DOHH2 (cell line): ENCODE measurements around the gene CLEC7A.

Source experiments
- EZH2phosphoT487 ChIP-seq: fragments of 200-600 bp; sonication (generic); IDR thresholded peaks from 2 replicates; pipeline ENCODE4 v1.6.1; 2017; ENCODE audit warnings: borderline replicate concordance, mild to moderate bottlenecking, antibody characterized with exemption, low read length, moderate library complexity, mixed read lengths
- TF ChIP-seq, protein P1 (sequence below): fragments of 200-600 bp; sonication (generic); IDR thresholded peaks from one replicate; pipeline ENCODE4 v1.5.1; 2014; ENCODE audit warnings: antibody characterized with exemption, mild to moderate bottlenecking, low read depth, low read length; ENCODE audit not compliant: poor library complexity, severe bottlenecking

GRCh38 chr12:10082117-10082874 is 47.7 kb downstream of the CLEC7A start:
- TF ChIP-seq, protein P1, sequence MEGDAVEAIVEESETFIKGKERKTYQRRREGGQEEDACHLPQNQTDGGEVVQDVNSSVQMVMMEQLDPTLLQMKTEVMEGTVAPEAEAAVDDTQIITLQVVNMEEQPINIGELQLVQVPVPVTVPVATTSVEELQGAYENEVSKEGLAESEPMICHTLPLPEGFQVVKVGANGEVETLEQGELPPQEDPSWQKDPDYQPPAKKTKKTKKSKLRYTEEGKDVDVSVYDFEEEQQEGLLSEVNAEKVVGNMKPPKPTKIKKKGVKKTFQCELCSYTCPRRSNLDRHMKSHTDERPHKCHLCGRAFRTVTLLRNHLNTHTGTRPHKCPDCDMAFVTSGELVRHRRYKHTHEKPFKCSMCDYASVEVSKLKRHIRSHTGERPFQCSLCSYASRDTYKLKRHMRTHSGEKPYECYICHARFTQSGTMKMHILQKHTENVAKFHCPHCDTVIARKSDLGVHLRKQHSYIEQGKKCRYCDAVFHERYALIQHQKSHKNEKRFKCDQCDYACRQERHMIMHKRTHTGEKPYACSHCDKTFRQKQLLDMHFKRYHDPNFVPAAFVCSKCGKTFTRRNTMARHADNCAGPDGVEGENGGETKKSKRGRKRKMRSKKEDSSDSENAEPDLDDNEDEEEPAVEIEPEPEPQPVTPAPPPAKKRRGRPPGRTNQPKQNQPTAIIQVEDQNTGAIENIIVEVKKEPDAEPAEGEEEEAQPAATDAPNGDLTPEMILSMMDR = no peak
- no peak for TF ChIP-seq EZH2phosphoT487
